ENCODE data around the gene CHCHD6. TPM values are rescaled to one million over a fixed set of nuclear protein-coding genes. Genes with fewer than 3 reads are reported as not detected.

The CHCHD6 gene
- total RNA-seq, 1 experiment from 2014 or later, result 40.9 TPM

DNA sequence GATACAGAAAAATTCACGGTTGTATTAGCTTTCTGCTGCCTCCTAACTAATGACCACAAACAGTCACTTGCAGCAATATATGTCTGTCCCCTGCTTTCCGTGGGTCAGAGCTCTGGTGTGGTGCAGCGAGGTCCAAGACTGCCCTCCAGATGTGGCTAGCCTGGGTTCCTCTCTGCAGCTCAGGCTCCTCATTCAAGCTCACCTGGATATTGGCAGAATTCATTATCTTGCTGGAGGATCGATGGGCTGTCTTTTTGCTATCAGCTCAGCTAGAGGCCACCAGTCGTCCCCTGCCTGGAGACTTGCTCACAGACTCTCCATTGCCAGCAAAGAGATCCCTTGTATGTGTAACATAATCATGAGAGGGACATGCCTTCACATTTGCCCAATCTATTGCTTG is 266.1 kb downstream of the CHCHD6 start (continued):
- no peak for TF ChIP-seq MXD4 (CRISPR knock-in tag; IDR thresholded peaks at IDR 0.05; ENCODE audit: borderline replicate concordance)
- TF ChIP-seq, protein P1, sequence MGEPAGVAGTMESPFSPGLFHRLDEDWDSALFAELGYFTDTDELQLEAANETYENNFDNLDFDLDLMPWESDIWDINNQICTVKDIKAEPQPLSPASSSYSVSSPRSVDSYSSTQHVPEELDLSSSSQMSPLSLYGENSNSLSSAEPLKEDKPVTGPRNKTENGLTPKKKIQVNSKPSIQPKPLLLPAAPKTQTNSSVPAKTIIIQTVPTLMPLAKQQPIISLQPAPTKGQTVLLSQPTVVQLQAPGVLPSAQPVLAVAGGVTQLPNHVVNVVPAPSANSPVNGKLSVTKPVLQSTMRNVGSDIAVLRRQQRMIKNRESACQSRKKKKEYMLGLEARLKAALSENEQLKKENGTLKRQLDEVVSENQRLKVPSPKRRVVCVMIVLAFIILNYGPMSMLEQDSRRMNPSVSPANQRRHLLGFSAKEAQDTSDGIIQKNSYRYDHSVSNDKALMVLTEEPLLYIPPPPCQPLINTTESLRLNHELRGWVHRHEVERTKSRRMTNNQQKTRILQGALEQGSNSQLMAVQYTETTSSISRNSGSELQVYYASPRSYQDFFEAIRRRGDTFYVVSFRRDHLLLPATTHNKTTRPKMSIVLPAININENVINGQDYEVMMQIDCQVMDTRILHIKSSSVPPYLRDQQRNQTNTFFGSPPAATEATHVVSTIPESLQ (CRISPR knock-in tag; IDR thresholded peaks at IDR 0.05), result no peak
- TF ChIP-seq TEAD1 (CRISPR knock-in tag; IDR thresholded peaks at IDR 0.05), result no peak
- no peak for TF ChIP-seq ZNF138 (CRISPR knock-in tag; conservative IDR thresholded peaks at IDR 0.05)
- no peak for TF ChIP-seq ZNF219 (CRISPR knock-in tag; IDR thresholded peaks at IDR 0.05; ENCODE audit: borderline replicate concordance)
- TF ChIP-seq, protein P2, sequence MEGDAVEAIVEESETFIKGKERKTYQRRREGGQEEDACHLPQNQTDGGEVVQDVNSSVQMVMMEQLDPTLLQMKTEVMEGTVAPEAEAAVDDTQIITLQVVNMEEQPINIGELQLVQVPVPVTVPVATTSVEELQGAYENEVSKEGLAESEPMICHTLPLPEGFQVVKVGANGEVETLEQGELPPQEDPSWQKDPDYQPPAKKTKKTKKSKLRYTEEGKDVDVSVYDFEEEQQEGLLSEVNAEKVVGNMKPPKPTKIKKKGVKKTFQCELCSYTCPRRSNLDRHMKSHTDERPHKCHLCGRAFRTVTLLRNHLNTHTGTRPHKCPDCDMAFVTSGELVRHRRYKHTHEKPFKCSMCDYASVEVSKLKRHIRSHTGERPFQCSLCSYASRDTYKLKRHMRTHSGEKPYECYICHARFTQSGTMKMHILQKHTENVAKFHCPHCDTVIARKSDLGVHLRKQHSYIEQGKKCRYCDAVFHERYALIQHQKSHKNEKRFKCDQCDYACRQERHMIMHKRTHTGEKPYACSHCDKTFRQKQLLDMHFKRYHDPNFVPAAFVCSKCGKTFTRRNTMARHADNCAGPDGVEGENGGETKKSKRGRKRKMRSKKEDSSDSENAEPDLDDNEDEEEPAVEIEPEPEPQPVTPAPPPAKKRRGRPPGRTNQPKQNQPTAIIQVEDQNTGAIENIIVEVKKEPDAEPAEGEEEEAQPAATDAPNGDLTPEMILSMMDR (IDR thresholded peaks at IDR 0.05), result no peak

DNA sequence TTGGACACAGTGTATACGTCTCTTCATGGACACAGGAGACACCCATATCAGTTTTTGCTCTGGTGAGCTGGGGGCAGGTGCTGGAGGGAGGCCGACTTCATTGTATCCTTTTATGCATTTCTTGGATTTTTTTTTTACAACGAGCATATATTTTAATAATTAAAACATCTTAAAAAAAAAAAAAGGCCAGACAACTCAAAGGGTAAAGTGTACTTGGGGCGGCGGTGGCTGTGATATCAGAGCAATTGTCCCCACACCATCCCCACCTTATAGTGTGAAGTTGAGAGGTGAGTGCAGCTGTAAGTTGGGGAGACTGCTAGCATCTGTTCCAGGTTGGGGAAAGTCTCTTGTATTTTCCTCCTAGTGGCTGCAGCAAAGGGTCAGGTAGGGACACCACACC is 266.9 kb downstream of the CHCHD6 start:
- Mint-ChIP-seq H3K36me3 (peaks cover 10% of the 10 kb centered on the region), H3K4me1 (peaks cover 13% of the 10 kb centered on the region), H3K4me3 (no peak overlapping the region), H3K9me3 (peaks cover 21% of the 10 kb centered on the region), H3K27me3 (ENCODE audit: low read depth) (peaks cover 5% of the 10 kb centered on the region), H3K27ac (no peak overlapping the region)
- ChIA-PET POLR2A (no interaction called here), CTCF (interaction anchor here (0.7 to 4.1 kb wide), 7 partner anchors 11 to 233 kb away, joined by 3 to 28 read pairs (median 5); partner anchors contain the start of gene PLXNA1)
- no peak for TF ChIP-seq JAZF1 (CRISPR knock-in tag; IDR thresholded peaks at IDR 0.05)
- TF ChIP-seq, protein P3, sequence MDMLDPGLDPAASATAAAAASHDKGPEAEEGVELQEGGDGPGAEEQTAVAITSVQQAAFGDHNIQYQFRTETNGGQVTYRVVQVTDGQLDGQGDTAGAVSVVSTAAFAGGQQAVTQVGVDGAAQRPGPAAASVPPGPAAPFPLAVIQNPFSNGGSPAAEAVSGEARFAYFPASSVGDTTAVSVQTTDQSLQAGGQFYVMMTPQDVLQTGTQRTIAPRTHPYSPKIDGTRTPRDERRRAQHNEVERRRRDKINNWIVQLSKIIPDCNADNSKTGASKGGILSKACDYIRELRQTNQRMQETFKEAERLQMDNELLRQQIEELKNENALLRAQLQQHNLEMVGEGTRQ (CRISPR knock-in tag; IDR thresholded peaks at IDR 0.05), result no peak
- TF ChIP-seq TCF7 (CRISPR knock-in tag; IDR thresholded peaks at IDR 0.05; ENCODE audit: low read depth), result no peak
- TF ChIP-seq ZNF671 (CRISPR knock-in tag; IDR thresholded peaks at IDR 0.05), result no peak
- no peak for TF ChIP-seq GABPB1 (CRISPR knock-in tag; IDR thresholded peaks at IDR 0.05)
- no peak for TF ChIP-seq TEAD1 (CRISPR knock-in tag; IDR thresholded peaks at IDR 0.05)
- no peak for TF ChIP-seq CBFB (CRISPR knock-in tag; IDR thresholded peaks at IDR 0.05; ENCODE audit: low read depth)
- TF ChIP-seq TP53 (CRISPR knock-in tag; IDR thresholded peaks at IDR 0.05), result no peak
- TF ChIP-seq MYBL2 (CRISPR knock-in tag; IDR thresholded peaks at IDR 0.05), result no peak
- TF ChIP-seq KAT7 (CRISPR knock-in tag; IDR thresholded peaks at IDR 0.05; ENCODE audit: borderline replicate concordance), result no peak
- TF ChIP-seq, protein P4, sequence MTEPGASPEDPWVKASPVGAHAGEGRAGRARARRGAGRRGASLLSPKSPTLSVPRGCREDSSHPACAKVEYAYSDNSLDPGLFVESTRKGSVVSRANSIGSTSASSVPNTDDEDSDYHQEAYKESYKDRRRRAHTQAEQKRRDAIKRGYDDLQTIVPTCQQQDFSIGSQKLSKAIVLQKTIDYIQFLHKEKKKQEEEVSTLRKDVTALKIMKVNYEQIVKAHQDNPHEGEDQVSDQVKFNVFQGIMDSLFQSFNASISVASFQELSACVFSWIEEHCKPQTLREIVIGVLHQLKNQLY (CRISPR knock-in tag; IDR thresholded peaks at IDR 0.05), result no peak
- TF ChIP-seq, protein P5, sequence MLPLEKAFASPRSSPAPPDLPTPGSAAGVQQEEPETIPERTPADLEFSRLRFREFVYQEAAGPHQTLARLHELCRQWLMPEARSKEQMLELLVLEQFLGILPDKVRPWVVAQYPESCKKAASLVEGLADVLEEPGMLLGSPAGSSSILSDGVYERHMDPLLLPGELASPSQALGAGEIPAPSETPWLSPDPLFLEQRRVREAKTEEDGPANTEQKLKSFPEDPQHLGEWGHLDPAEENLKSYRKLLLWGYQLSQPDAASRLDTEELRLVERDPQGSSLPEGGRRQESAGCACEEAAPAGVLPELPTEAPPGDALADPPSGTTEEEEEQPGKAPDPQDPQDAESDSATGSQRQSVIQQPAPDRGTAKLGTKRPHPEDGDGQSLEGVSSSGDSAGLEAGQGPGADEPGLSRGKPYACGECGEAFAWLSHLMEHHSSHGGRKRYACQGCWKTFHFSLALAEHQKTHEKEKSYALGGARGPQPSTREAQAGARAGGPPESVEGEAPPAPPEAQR (CRISPR knock-in tag; IDR thresholded peaks at IDR 0.05), result no peak
- TF ChIP-seq HMGA2 (CRISPR knock-in tag; IDR thresholded peaks at IDR 0.05), result no peak
- no peak for TF ChIP-seq NR3C1 (CRISPR knock-in tag; conservative IDR thresholded peaks at IDR 0.05; ENCODE audit: low read depth)
- DNase-seq (ENCODE audit: low spot score) (no peak), ATAC-seq (no peak)

Data from WTC11 (cell line).